Stimulated activated CD8-positive, alpha-beta memory T cell treated with anti-CD3 and anti-CD28 coated beads, Interleukin-15, amount 100 ng/mL, for 48 hours (primary cell): ENCODE measurements around the gene PHACTR1.

Experiments
- DNase-seq, 2 donors: peaks; one replicate each; pipeline ENCODE4 v3.0.0-alpha.2; 2020; ENCODE audit warnings: low read depth in 2 of 2

The PHACTR1 gene

GRCh38 chr6:12947967-12948366 is 231.4 kb downstream of the PHACTR1 start:
- DNase-seq: no peak

- no peak for DNase-seq
Measured at GRCh38 chr6:12950976-12951375, 234.4 kb downstream of the PHACTR1 start.

GRCh38 chr6:12951415-12951814 is 234.8 kb downstream of the PHACTR1 start:
- no peak for DNase-seq

- no peak for DNase-seq
Measured at GRCh38 chr6:12952318-12952717, 235.8 kb downstream of the PHACTR1 start.

GRCh38 chr6:12955956-12956355 is 239.4 kb downstream of the PHACTR1 start:
- no peak for DNase-seq

GRCh38 chr6:12956991-12957320 is 240.4 kb downstream of the PHACTR1 start:
- no peak for DNase-seq

- no peak for DNase-seq
Measured at GRCh38 chr6:12957321-12958051, 240.9 kb downstream of the PHACTR1 start.

- DNase-seq: no peak
Measured at GRCh38 chr6:12958052-12958706, 241.6 kb downstream of the PHACTR1 start.

GRCh38 chr6:12961761-12962160 is 245.2 kb downstream of the PHACTR1 start:
- DNase-seq: no peak

GRCh38 chr6:12962529-12962928 is 246.0 kb downstream of the PHACTR1 start:
- DNase-seq: no peak

GRCh38 chr6:12962987-12963386 is 246.4 kb downstream of the PHACTR1 start:
- DNase-seq: no peak

- DNase-seq: no peak
Measured at GRCh38 chr6:12963567-12963966, 247.0 kb downstream of the PHACTR1 start.

GRCh38 chr6:12967686-12968085 is 251.1 kb downstream of the PHACTR1 start:
- DNase-seq: no peak

- DNase-seq: no peak
Measured at GRCh38 chr6:12968290-12968689, 251.7 kb downstream of the PHACTR1 start.

- DNase-seq: no peak
Measured at GRCh38 chr6:12968839-12969558, 252.4 kb downstream of the PHACTR1 start.

- no peak for DNase-seq
Measured at GRCh38 chr6:12969966-12970365, 253.4 kb downstream of the PHACTR1 start.

GRCh38 chr6:12973386-12973785 is 256.8 kb downstream of the PHACTR1 start:
- no peak for DNase-seq

GRCh38 chr6:12974551-12974950 is 258.0 kb downstream of the PHACTR1 start:
- no peak for DNase-seq

GRCh38 chr6:12976366-12976765 is 259.8 kb downstream of the PHACTR1 start:
- no peak for DNase-seq

- DNase-seq: no peak
Measured at GRCh38 chr6:12977206-12977605, 260.6 kb downstream of the PHACTR1 start.

- DNase-seq: no peak
Measured at GRCh38 chr6:12977806-12978205, 261.2 kb downstream of the PHACTR1 start.

- no peak for DNase-seq
Measured at GRCh38 chr6:12980741-12981140, 264.2 kb downstream of the PHACTR1 start.

GRCh38 chr6:12984776-12985175 is 268.2 kb downstream of the PHACTR1 start:
- DNase-seq: no peak
